Chondrocyte (in vitro differentiated cells): ENCODE measurements around the gene LMNTD2. TPM values are rescaled to one million over a fixed set of nuclear protein-coding genes. Genes with fewer than 3 reads are reported as not detected.

ENCODE experiments used
- DNase-seq: peaks from one replicate; pipeline ENCODE4 v3.0.0; 2021; ENCODE audit warnings: mixed read lengths, low spot score
- H3K27ac Mint-ChIP-seq: one replicate; pipeline ENCODE4 v1.8.0; 2021; ENCODE audit warnings: mild to moderate bottlenecking, moderate library complexity, mixed read lengths; ENCODE audit not compliant: unreplicated experiment
- H3K27me3 Mint-ChIP-seq: 2 replicates; pipeline ENCODE4 v1.8.0; 2021; ENCODE audit warnings: low read depth, mixed read lengths
- H3K36me3 Mint-ChIP-seq: 2 replicates; pipeline ENCODE4 v1.8.0; 2021; ENCODE audit warnings: low read depth, mixed read lengths
- H3K4me1 Mint-ChIP-seq: 2 replicates; pipeline ENCODE4 v1.8.0; 2021; ENCODE audit warnings: low read depth, mild to moderate bottlenecking, mixed read lengths
- H3K4me3 Mint-ChIP-seq: one replicate; pipeline ENCODE4 v1.8.0; 2021; ENCODE audit warnings: mild to moderate bottlenecking, moderate library complexity, mixed read lengths; ENCODE audit not compliant: unreplicated experiment
- H3K9me3 Mint-ChIP-seq: 2 replicates; pipeline ENCODE4 v1.8.0; 2021; ENCODE audit warnings: low read depth, mixed read lengths
- long read RNA-seq: library from polyadenylated mRNA; stranded (forward); transcript quantifications from one replicate; pipeline ENCODE4 v2.0.0, GENCODE V29; 2021
- total RNA-seq: library from RNA; stranded (reverse); gene quantifications from 3 replicates; pipeline ENCODE4 v1.2.1, GENCODE V29; 2021
- TF ChIP-seq, protein P1 (sequence below): fragments of 200-600 bp; sonication (generic); IDR thresholded peaks from 2 replicates; pipeline ENCODE4 v1.5.0; 2021; ENCODE audit warnings: antibody characterized with exemption, mild to moderate bottlenecking, moderate library complexity

Gene LMNTD2, protein sequence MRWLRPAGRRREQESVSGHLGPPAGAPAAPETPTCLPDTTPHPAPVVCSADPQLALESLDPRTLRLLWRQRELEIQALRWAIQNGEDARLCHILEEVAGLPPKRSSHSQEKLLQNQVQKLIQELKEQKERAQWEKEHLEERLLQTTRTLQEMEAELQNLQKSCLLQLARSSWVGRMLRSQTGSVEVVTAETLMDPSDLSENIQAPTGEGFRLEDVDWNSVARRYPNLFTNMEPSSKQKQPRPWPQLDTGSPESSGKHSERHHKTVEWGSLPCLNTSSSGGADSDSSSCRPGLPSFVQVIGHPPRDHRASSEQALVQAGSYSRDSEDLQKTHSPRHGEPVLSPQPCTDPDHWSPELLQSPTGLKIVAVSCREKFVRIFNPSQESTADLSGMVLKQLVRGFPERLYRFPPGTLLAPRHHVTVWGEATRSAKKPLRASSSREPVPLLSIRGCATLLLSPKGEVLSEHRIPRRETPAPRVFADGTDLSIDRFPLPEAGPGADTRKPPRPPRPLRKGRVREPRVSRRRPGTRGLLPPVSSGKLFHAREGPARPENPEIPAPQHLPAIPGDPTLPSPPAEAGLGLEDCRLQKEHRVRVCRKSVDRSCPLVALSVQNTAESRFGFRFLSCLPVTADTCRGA
- total RNA-seq = 3.8 to 6.1 TPM (median 5.5 TPM) in 3 replicates
- long read RNA-seq, partial matches to known transcripts = 1 of 11 reads
- long read RNA-seq, other reads (novel, unspliced or antisense) = 10 of 11 reads

DNA sequence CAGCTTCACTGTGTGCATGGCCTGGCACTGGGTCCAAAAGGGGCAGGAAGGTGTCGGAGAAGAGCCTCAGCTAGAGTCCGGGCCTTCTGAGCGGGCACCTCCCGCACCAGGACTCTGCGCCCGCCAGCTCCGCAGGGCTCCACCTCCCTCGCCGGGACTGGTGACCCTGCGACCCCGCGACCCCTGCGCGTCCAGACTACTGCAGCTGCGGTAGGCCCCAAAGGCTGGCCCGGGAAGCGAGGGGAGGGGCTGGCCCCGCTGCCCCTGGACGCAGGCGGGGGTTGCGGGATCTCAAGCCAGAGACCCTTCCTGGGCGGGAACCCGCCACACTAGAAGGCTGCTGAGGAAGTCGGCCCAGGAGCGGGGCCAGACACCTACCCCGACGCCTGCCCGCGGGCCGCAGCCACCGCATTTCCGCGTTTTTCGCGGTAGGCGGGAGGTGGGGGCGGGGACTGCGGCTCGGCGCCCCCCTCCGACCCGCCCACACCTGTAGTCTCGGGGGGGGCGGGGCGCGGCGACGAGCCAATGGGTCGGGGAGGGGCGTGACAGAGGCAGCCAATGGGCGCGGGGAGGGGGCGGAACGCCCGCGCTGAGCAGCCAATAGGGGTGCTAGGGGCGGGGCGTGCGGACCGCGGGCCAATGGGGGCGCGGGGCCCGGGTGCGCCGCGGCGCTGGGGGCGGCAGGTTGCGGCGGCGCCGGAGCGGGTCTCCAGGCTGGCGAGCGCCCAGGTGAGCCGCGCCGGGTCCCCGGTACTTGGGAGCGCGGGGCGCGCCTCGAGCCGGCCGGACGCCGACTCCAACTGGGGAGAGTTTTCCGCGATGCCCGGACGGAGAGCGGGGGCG is at the start of gene LMNTD2, which contains the start of gene RASSF7:
LMNTD2 (minus strand) TSS at position 434 of the 843 bp plus-strand sequence; CDS start at position 412, 22 bp downstream.
RASSF7 (plus strand) TSS at position 666 of the 843 bp plus-strand sequence. CDS start 799 bp downstream, outside the sequence.
- TF ChIP-seq, protein P1, sequence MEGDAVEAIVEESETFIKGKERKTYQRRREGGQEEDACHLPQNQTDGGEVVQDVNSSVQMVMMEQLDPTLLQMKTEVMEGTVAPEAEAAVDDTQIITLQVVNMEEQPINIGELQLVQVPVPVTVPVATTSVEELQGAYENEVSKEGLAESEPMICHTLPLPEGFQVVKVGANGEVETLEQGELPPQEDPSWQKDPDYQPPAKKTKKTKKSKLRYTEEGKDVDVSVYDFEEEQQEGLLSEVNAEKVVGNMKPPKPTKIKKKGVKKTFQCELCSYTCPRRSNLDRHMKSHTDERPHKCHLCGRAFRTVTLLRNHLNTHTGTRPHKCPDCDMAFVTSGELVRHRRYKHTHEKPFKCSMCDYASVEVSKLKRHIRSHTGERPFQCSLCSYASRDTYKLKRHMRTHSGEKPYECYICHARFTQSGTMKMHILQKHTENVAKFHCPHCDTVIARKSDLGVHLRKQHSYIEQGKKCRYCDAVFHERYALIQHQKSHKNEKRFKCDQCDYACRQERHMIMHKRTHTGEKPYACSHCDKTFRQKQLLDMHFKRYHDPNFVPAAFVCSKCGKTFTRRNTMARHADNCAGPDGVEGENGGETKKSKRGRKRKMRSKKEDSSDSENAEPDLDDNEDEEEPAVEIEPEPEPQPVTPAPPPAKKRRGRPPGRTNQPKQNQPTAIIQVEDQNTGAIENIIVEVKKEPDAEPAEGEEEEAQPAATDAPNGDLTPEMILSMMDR = no peak

DNA sequence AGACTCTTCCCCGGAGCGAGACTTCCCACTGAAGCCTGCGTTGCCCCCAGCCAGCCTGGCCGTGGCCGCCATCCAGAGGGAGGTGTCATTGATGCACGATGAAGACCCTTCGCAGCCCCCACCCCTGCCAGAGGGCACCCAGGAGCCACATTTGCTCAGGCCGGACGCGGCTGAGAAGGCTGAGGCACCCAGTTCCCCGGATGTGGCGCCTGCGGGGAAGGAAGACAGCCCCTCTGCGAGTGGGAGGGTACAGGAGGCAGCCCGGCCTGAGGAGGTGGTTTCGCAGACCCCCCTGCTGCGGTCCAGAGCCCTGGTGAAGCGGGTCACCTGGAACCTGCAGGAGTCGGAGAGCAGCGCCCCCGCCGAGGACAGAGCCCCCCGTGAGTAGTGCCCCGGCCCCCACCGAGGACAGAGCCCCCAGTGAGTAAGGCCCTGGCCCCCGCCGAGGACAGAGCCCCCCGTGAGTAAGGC is 48.8 kb upstream of the LMNTD2 start:
- H3K4me3 Mint-ChIP-seq = no peak overlapping the region
- H3K27me3 Mint-ChIP-seq = no peaks in the 10 kb centered on the region
- peaks cover 22% of the 10 kb centered on the region for H3K36me3 Mint-ChIP-seq
- H3K27ac Mint-ChIP-seq = no peak overlapping the region
- H3K4me1 Mint-ChIP-seq = peaks cover 3% of the 10 kb centered on the region
- no peaks in the 10 kb centered on the region for H3K9me3 Mint-ChIP-seq
- DNase-seq = peak; percentile 84
- TF ChIP-seq, protein P1 = no peak

More for the DNA sequence above, at the start of gene LMNTD2, which contains the start of gene RASSF7:
- peaks cover 12% of the 10 kb centered on the region for H3K4me1 Mint-ChIP-seq
- no peaks in the 10 kb centered on the region for H3K36me3 Mint-ChIP-seq
- H3K27ac Mint-ChIP-seq = no peak within 1 kb of the TSS
- no peaks in the 10 kb centered on the region for H3K9me3 Mint-ChIP-seq
- H3K4me3 Mint-ChIP-seq = peak within 1 kb of the TSS; percentile 85
- peaks cover 8% of the 10 kb centered on the region for H3K27me3 Mint-ChIP-seq
- no peak for DNase-seq

DNA sequence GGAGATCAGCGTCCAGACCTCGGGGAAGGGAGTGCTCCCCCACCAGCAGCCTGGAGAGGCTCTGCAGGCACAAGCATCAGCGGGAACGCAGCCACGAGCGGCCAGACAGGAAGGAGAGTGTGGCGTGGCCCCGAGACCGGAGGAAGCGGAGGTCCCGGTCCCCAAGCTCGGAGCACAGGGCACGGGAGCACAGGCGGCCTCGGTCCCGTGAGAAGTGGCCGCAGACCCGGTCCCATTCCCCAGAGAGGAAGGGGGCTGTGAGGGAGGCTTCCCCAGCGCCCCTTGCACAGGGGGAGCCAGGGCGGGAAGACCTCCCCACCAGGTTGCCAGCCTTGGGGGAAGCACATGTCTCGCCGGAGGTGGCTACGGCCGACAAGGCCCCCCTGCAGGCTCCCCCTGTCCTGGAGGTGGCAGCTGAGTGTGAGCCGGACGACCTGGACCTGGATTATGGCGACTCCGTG is 48.3 kb upstream of the LMNTD2 start:
- peaks cover 25% of the 10 kb centered on the region for H3K36me3 Mint-ChIP-seq
- peak overlapping the region; percentile 49 for H3K27ac Mint-ChIP-seq
- H3K27me3 Mint-ChIP-seq = no peaks in the 10 kb centered on the region
- TF ChIP-seq, protein P1 = no peak
- H3K9me3 Mint-ChIP-seq = no peaks in the 10 kb centered on the region
- H3K4me3 Mint-ChIP-seq = no peak overlapping the region
- DNase-seq = no peak
- no peaks in the 10 kb centered on the region for H3K4me1 Mint-ChIP-seq

DNA sequence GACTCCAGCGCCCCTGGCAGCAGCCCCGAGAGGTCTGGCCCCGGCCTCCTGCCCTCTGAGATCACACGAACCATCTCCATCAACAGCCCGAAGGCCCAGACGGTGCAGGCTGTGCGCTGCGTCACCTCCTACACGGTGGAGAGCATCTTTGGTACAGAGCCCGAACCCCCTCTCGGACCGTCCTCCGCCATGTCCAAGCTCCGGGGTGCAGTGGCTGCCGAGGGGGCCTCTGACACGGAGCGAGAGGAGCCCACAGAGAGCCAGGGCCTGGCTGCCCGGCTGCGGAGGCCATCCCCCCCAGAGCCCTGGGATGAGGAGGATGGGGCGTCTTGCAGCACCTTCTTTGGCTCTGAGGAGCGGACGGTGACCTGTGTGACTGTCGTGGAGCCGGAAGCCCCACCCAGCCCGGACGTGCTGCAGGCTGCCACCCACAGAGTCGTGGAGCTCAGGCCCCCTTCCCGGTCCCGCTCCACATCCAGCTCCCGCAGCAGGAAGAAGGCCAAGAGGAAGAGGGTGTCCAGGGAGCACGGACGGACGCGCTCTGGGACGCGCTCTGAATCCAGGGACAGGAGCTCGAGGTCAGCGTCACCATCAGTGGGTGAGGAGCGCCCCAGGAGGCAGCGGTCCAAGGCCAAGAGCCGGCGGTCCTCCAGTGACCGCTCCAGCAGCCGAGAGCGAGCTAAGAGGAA is 47.6 kb upstream of the LMNTD2 start:
- Mint-ChIP-seq H3K4me1 (no peaks in the 10 kb centered on the region), H3K9me3 (no peaks in the 10 kb centered on the region), H3K36me3 (peaks cover 28% of the 10 kb centered on the region), H3K4me3 (no peak overlapping the region), H3K27me3 (no peaks in the 10 kb centered on the region), H3K27ac (no peak overlapping the region)
- DNase-seq = peak; percentile 90
- TF ChIP-seq, protein P1 = no peak
